SK-N-MC (cell line): Measurements from ENCODE around the gene S100A12.

Experiments
- DNase-seq: peaks from one replicate; pipeline ENCODE4 v3.0.0-alpha.2; 2011; ENCODE audit warnings: low read depth, low spot score
- H3K27ac ChIP-seq: fragments of 200-600 bp; sonication (generic); 2 replicates; pipeline ENCODE4 v1.5.1; 2016; ENCODE audit warnings: mixed run types
- H3K36me3 ChIP-seq: fragments of 200-600 bp; sonication (generic); 2 replicates; pipeline ENCODE4 v1.6.1; 2017; ENCODE audit warnings: antibody characterized with exemption, low read length, mixed read lengths; ENCODE audit not compliant: insufficient read depth
- H3K4me3 ChIP-seq: fragments of 200-600 bp; sonication (generic); 2 replicates; pipeline ENCODE4 v1.5.1; 2016
- H3K9ac ChIP-seq: fragments of 200-600 bp; sonication (generic); 2 replicates; pipeline ENCODE4 v1.8.0; 2017; ENCODE audit warnings: mixed run types, mixed read lengths; ENCODE audit not compliant: insufficient read length
- H3K9me3 ChIP-seq: fragments of 200-600 bp; sonication (generic); 2 replicates; pipeline ENCODE4 v1.6.1; 2017; ENCODE audit warnings: low read depth, mild to moderate bottlenecking, antibody characterized with exemption, low read length, moderate library complexity, mixed read lengths
- EZH2 ChIP-seq: fragments of 200-600 bp; sonication (generic); IDR thresholded peaks from one replicate; pipeline ENCODE4 v1.6.1; 2017; ENCODE audit warnings: antibody characterized with exemption
- FOXP2 ChIP-seq: optimal IDR thresholded peaks from 2 replicates; pipeline ENCODE3; 2011; ENCODE audit warnings: mild to moderate bottlenecking, moderate library complexity; ENCODE audit not compliant: insufficient read depth; ENCODE audit errors: extremely low read length, control extremely low read depth
- POLR2AphosphoS5 ChIP-seq: IDR thresholded peaks from 2 replicates; pipeline ENCODE4 v1.6.1; 2012; ENCODE audit warnings: mild to moderate bottlenecking, low read depth, low read length, borderline replicate concordance

The S100A12 gene

DNA sequence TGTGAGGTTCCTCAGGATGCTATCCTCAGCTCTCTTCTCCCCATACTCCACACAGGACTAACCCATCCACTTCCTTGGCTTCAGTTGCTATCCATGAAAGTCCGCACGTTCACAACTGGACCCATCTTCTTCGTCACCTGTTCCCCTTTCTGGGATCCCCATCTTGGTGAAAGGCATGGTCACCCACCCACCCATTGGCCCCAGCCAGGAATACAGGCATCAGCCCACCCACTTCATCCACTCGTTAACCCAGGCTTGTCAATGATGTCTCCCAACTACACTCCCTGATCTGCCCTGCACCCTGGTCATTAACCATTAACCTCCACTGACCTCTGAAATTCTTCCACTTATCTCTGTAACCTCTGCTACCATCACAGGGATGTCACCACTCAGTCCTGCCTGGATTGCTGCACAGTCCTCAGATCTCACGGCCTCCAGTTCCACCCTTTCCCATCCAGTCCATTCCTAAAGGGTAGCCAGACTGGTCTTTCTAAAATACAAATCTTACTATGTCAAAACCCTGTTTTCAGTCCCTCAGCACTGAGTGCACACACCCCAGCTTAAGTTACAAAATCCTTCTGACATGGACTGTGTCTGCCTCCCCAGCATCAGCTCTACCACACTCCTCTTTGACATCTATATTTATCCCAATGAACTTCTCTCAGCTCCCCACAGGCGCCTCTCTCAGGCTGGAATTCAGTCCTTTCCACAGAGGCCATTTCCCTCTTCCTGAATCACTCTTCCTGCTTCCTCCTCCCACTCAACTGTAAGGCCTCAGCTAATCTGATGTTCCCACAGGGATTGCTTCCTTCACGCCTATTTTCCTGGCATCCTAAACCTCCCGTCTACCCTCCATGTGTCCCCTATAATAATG lies 37.2 kb downstream of the S100A12 start:
- H3K9me3 ChIP-seq, result no peaks in the 10 kb centered on the region
- no peak for DNase-seq
- H3K27ac ChIP-seq, result no peak overlapping the region
- no peak overlapping the region for H3K4me3 ChIP-seq
- H3K9ac ChIP-seq, result no peak overlapping the region
- no peaks in the 10 kb centered on the region for H3K36me3 ChIP-seq
- TF ChIP-seq POLR2AphosphoS5 (no peak), FOXP2 (no peak), EZH2 (no peak)

DNA sequence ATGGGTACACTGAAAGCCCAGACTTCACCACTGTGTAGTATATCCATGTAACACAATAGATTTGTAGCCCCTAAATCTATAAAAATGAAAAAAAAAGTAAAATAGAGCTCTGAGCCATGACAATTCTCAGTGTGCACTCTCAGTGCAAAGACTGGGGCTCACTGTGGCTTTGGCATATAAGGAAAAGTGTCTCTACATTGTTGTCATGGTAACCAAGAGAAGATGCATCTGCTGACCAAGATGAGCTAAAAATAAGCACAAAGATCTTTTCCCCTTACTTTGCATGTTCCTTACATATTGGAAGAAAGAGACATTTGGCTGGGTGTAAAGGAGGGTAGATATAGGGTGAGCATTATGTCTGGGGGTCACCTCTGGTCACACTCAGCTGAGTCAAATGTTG lies 38.8 kb downstream of the S100A12 start:
- Histone ChIP-seq H3K9me3 (no peaks in the 10 kb centered on the region), H3K27ac (no peak overlapping the region), H3K36me3 (no peaks in the 10 kb centered on the region), H3K9ac (no peak overlapping the region), H3K4me3 (no peak overlapping the region)
- DNase-seq, result no peak
- TF ChIP-seq FOXP2 (no peak), EZH2 (no peak), POLR2AphosphoS5 (no peak)

DNA sequence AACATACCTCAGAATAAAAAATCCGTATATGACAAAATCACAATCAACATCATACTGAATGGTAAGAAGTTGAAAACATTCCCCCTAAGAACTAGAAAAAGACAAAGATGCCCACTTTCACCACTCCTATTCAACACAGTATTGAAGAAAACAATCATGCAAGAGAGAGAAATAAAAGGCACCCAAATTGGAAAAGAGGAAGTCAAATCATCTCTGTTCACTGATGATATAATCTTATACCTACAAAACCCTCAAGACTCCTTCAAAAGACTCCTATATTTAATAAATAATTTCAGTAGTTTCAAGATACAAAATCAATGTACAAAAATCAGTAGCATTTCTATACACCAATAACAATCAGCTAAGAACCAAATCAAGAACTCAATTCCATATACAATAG lies 41.5 kb downstream of the S100A12 start:
- Histone ChIP-seq H3K9ac (no peak overlapping the region), H3K36me3 (no peaks in the 10 kb centered on the region), H3K4me3 (no peak overlapping the region), H3K9me3 (no peaks in the 10 kb centered on the region), H3K27ac (no peak overlapping the region)
- no peak for DNase-seq
- TF ChIP-seq EZH2 (no peak), POLR2AphosphoS5 (no peak), FOXP2 (no peak)

DNA sequence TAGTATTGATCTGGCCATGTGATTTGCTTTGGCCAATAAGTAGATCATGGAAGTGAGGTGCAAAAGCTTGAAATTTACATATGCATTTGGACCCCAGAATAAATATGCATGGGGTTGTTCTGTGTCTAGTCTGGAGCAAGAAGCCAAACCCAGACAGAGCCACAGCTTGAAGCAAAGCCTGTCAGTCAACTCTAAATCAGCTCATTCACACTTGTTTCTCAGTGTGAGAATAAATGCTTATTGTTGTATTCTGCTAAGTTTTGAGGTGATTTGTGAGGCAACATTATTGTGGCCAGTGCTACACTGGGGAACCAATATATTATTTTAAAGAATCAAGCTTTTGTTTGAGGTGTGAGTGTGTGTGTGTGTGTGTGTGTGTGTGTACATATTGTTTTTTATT lies 50.5 kb downstream of the S100A12 start:
- no peaks in the 10 kb centered on the region for H3K9me3 ChIP-seq
- DNase-seq, result no peak
- H3K4me3 ChIP-seq, result no peak overlapping the region
- no peak overlapping the region for H3K27ac ChIP-seq
- no peaks in the 10 kb centered on the region for H3K36me3 ChIP-seq
- TF ChIP-seq POLR2AphosphoS5 (no peak), FOXP2 (no peak), EZH2 (no peak)
- no peak overlapping the region for H3K9ac ChIP-seq
